Activated CD4-positive, alpha-beta T cell treated with anti-CD3 and anti-CD28 coated beads, Interleukin-2, Interleukin-6, amounts not matched to agents 100 ng/mL and 50 ng/mL, durations not matched to agents 16 hours and 8 hours (primary cell): ENCODE data around the gene ACTG1.
"Not testable (repeated sequence)": the region's sequence is repeated elsewhere in the genome, so short reads cannot be mapped to it uniquely, and the experiment has no call there.

Source experiments
- DNase-seq: peaks from one replicate; pipeline ENCODE4 v3.0.0-alpha.2; 2020

ACTG1 gene

GRCh38 chr17:81531998-81532404 lies 19.4 kb upstream of the ACTG1 start:
- DNase-seq: not testable (repeated sequence)

DNA sequence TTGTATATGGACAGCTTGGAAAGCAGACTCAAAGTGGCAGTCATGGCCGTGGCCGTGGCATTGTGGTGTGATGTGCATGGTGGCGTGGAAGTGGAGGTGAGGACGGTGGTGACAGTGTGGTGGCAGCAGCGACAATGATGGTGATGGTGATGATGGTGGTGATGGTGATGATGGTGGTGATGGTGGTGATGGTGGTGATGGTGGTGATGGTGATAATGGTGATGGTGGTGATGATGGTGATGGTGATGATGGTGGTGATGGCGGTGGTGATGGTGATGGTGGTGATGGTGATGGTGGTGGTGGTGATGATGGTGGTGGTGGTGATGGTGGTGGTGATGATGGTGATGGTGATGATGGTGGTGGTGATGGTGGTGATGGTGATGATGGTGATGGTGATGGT lies 18.4 kb upstream of the ACTG1 start:
- not testable (repeated sequence) for DNase-seq

GRCh38 chr17:81529437-81529803 lies 16.8 kb upstream of the ACTG1 start:
- DNase-seq: no peak

DNA sequence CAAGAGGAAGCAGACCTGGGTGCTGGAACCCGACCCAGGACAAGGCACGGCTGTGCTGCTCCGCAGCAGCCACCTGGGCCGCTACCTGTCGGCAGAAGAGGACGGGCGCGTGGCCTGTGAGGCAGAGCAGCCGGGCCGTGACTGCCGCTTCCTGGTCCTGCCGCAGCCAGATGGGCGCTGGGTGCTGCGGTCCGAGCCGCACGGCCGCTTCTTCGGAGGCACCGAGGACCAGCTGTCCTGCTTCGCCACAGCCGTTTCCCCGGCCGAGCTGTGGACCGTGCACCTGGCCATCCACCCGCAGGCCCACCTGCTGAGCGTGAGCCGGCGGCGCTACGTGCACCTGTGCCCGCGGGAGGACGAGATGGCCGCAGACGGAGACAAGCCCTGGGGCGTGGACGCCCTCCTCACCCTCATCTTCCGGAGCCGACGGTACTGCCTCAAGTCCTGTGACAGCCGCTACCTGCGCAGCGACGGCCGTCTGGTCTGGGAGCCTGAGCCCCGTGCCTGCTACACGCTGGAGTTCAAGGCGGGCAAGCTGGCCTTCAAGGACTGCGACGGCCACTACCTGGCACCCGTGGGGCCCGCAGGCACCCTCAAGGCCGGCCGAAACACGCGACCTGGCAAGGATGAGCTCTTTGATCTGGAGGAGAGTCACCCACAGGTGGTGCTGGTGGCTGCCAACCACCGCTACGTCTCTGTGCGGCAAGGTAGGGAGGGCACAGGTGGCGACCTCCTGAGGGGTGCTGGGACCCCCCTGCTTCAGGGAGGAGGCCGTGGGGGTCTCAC lies 16.2 kb upstream of the ACTG1 start:
- no peak for DNase-seq

DNA sequence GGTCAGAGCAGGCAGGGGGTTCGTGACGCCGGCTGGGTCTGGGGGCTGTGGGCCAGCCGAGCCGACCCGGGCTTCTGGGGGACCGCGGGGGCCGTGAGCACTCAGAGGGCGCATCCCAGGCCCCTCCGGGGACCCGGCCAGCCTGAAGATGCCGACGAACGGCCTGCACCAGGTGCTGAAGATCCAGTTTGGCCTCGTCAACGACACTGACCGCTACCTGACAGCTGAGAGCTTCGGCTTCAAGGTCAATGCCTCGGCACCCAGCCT lies 15.7 kb upstream of the ACTG1 start:
- no peak for DNase-seq

- DNase-seq: no peak
Observed at GRCh38 chr17:81527591-81528383, 15.2 kb upstream of the ACTG1 start, which contains the start of gene FSCN2. Gene FSCN2, plus strand, starts transcription at chr17:81528377. Its CDS starts 155 bp downstream, at chr17:81528532.

- no peak for DNase-seq
Observed at GRCh38 chr17:81526662-81527571, 14.3 kb upstream of the ACTG1 start.

DNA sequence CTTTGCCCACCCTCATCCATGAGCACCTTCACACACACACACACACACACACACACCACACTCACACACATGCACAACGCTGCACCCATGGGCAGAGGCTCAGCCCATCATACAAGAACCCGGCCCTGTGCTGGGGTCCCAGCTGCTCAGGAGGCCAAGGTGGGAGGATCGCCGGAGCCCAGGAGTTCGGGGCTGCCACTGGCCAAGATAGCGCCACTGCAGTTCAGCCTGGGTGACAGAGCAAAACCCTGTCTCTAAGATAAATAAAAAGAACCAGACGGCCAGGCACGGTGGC lies 12.2 kb upstream of the ACTG1 start:
- DNase-seq: no peak

DNA sequence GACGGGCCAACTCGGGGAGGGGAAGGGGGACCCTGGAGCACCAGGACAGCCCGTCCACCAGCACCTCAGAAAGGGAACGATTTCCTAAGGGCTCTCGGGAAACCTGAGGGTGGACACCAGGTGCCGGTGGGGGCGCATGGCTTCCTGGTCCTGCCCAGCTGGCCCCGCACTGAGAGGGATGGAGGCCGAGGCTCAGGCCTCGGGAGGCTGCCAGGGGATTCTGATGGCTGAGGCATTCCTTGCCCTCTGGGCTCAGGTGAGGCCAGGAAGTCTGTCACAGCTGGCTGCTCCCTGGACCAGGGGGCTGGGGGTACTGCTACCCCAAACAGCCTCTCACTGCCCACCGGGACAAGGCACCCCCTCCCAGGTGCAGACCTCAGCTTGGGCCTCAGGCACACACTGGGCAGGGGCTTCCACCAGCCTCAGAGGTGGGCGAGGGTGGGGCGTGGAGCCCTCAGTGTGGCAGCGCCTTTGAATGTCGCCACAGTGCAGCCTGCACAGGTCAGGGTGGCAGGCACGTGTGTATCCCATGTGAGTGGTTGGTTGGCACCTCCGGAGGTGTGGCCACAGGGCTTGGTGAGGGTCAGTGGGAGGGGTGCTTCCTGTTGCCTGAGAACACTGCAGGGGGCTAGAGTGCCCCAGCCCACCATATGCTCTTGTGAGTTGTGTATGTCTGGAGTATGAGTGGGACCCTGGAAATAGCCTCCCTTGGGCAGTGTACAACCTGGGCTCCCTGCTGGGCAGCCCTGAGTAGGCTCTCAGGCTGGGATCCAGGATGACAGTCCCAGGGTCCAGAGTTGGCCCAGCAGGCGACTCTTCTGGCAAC lies 11.7 kb upstream of the ACTG1 start:
- no peak for DNase-seq

DNA sequence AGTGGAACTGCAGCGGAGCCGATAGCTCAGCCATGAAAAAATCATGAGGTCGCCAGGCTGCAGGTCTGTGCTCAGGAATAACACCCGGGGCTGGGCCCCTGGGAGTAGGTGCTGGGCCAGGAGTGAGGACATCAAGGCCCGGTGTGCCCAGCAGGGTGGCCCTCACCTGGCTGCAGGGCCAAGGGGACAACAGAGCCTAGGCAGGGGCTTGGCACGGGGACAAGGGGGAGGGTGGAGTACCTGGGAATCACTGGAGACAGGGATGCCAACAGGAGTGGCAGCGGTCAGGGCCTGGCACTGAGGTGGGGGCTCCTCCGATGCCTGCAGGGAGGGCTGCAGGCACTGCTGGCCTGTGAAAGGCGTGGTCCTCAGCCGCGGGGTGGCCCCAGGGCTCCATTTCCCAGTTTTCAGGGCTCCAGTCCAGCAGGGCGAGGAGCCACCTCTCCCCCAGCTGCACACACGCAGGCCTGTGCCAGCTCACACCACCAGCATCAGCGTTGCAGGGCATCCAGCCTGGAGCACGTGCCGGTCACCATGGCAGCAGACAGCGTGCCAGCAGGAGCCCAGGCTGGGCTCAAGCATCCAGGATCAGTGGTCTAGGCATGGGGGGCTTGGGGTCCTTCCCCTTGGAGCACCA lies 10.9 kb upstream of the ACTG1 start:
- no peak for DNase-seq

GRCh38 chr17:81522491-81523401 lies 10.1 kb upstream of the ACTG1 start:
- DNase-seq: no peak

- no peak for DNase-seq
Observed at GRCh38 chr17:81520021-81520901, 7.7 kb upstream of the ACTG1 start.

DNA sequence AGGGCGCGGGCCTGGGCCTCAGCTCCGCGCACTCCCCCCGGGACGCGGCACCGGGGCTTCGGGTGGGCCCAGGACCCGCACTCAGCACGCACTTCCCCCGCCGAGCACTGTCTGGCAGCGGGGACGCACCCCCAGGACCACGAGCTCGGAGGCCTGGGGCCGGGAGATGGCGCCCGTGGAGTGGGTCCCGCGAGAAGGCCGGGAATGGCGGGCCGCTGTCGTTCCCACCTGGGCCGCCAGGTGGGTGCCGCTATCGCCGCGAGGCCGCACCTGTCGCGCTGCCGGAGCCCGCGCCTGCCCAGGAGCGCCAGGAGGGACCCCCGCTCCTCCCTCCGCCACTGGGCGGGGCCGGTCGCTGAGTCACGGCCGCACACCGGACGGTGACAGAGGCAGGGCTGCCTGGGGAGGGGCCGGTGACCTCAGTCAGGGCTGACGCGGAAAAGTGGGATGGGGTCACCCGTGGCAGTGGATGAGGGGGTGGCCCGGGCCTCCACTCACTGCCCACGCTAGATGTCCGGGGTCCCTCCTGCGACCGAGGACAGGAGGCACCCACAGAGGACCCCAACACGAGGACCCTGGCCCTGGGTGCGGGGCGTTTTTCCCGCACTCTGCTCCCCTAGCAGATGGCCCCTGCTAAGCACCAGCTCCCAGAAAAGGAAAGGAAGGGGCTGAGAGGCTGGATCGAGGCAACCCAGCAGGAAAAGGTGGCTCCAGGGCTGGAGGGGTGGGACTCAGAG lies 6.9 kb upstream of the ACTG1 start:
- DNase-seq: peak; percentile 62

- DNase-seq: peak; percentile 51
Observed at GRCh38 chr17:81518785-81519283, 6.2 kb upstream of the ACTG1 start.

- no peak for DNase-seq
Observed at GRCh38 chr17:81518113-81518784, 5.7 kb upstream of the ACTG1 start.

GRCh38 chr17:81517339-81518112 lies 4.9 kb upstream of the ACTG1 start:
- no peak for DNase-seq

DNA sequence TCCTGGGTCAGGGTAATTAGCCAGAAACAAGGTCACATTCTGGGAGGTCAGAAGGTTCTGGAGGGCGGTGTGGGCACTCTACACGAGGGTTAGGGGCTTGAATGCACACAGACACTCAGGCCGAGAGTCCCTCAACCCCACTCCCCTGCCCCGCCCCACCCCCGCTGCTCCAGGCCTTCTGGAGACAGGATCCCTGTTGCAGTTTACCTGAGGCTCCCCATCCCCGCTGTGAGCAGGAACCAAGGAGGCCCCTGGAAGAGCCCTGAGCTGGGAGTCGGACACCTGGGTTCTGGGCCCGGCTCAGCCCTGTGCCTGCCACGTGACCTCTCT lies 4.4 kb upstream of the ACTG1 start:
- DNase-seq: no peak

DNA sequence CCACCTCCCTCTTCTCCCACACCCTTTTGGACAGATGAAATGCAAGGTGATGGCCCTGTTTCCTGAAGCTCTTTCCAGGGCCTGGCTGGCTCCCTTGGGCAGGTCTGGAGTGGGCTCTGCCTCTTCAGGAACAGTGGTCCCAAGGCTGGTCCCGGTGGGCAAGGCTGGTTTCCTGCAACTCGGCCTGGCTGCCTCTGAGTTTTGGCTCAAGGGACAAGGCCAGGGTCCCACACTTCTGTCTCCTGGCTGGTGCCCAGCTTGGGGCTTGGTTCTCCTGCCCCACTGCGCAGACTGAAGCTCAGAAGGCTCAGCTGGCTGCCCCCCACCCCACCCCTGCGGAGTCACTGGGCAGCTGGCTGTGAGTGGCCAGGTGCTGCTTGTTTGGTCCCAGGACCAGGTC lies 3.8 kb upstream of the ACTG1 start:
- DNase-seq: no peak
